ENCODE data around the gene MTRR.

DNA sequence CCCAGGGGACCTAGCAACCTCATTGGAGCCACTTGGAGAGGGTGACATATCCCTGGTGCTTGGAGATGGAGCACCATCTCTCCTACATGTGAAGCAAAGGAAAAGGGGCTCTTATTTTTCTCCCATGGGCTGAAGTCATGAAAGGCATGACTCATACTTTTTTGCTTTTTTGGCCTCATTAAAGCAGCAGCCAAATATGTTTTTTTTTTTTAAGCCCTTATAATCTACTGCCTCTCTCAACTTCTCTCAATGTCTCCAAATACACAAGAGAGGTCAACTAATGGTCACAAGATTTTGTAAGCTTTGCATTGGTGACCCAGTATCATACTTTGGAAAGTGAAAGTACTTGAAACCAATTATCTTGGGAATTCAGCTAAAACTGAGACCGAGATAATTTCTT, 16.4 kb upstream of the MTRR start:
- TF ChIP-seq, protein P1, sequence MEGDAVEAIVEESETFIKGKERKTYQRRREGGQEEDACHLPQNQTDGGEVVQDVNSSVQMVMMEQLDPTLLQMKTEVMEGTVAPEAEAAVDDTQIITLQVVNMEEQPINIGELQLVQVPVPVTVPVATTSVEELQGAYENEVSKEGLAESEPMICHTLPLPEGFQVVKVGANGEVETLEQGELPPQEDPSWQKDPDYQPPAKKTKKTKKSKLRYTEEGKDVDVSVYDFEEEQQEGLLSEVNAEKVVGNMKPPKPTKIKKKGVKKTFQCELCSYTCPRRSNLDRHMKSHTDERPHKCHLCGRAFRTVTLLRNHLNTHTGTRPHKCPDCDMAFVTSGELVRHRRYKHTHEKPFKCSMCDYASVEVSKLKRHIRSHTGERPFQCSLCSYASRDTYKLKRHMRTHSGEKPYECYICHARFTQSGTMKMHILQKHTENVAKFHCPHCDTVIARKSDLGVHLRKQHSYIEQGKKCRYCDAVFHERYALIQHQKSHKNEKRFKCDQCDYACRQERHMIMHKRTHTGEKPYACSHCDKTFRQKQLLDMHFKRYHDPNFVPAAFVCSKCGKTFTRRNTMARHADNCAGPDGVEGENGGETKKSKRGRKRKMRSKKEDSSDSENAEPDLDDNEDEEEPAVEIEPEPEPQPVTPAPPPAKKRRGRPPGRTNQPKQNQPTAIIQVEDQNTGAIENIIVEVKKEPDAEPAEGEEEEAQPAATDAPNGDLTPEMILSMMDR (IDR thresholded peaks at IDR 0.05): no peak
- no peak for TF ChIP-seq POLR2A (IDR thresholded peaks at IDR 0.05)

Data from body of pancreas (tissue), 4 donors.